ENCODE data around the gene CYP11A1. TPM values are rescaled to one million over a fixed set of nuclear protein-coding genes. Genes with fewer than 3 reads are reported as not detected.

CYP11A1 gene
- total and polyA plus RNA-seq, 4 donors: 0.15 to 0.97 (median 0.69) TPM

DNA sequence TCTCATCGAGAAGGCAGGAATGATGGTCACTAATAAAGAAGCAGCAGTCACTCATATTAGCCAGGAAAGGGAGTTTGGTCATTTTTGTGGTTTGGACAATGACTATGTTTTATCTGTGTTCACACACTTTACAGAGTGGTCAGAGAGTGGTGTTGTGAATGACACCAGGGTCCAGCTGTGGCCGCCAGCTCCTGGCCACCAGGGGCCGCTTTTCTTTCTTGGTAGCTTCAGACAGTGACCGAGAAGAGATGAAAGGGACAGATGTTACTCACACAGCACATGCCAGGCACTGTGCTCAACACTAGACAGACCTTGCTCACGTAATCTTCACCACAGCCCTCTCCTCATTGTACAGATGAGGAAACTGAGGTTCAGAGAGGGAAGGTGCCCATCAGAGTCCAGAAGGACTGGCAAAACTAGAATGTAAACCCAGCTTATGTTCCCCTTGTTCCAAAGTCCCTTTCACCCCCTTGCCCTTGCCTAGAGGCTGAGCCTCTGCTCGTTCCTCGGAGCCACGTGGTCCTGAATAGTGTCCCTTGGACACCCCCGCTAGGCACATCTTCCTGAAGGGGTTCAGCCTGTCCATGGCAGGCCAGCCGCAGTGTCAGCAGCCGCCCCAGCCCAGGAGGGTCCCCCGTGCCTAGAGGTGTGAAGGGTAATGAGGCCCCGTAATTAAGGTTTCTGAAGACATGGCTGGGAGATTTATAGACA is 55.6 kb downstream of the CYP11A1 start:
- H3K4me3 ChIP-seq: no peak overlapping the region
- peaks cover 0 to 3% (median 2%) of the 10 kb centered on the region in 3 donors for H3K27me3 ChIP-seq (ENCODE audit: control insufficient read depth in 3 of 3, insufficient read depth in 3 of 3, low read length in 2 of 3)
- peaks cover 0 to 23% (median 4%) of the 10 kb centered on the region in 5 donors for H3K4me1 ChIP-seq (ENCODE audit: control insufficient read depth in 5 of 5, insufficient read depth in 5 of 5, low read length in 5 of 5)
- ATAC-seq (ENCODE audit: insufficient read depth, low FRiP score) (no peak), DNase-seq (no peak)
- no peaks in the 10 kb centered on the region for H3K9me3 ChIP-seq (ENCODE audit: control insufficient read depth in 4 of 4, insufficient read depth in 3 of 4, low read length in 3 of 4)
- WGBS, 2 donors: 68 to 81% methylated on average over 13 of the region's 13 CpGs
- no peaks in the 10 kb centered on the region for H3K36me3 ChIP-seq (ENCODE audit: control insufficient read depth in 4 of 4, insufficient read depth in 4 of 4, low read length in 4 of 4)
- H3K9ac ChIP-seq (ENCODE audit: insufficient read depth in 1 of 2, low read length in 2 of 2): no peak overlapping the region
- TF ChIP-seq, protein P1, sequence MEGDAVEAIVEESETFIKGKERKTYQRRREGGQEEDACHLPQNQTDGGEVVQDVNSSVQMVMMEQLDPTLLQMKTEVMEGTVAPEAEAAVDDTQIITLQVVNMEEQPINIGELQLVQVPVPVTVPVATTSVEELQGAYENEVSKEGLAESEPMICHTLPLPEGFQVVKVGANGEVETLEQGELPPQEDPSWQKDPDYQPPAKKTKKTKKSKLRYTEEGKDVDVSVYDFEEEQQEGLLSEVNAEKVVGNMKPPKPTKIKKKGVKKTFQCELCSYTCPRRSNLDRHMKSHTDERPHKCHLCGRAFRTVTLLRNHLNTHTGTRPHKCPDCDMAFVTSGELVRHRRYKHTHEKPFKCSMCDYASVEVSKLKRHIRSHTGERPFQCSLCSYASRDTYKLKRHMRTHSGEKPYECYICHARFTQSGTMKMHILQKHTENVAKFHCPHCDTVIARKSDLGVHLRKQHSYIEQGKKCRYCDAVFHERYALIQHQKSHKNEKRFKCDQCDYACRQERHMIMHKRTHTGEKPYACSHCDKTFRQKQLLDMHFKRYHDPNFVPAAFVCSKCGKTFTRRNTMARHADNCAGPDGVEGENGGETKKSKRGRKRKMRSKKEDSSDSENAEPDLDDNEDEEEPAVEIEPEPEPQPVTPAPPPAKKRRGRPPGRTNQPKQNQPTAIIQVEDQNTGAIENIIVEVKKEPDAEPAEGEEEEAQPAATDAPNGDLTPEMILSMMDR (IDR thresholded peaks at IDR 0.05; ENCODE audit: control extremely low read depth, extremely low read depth): no peak
- H3K27ac ChIP-seq (ENCODE audit: low read depth in 1 of 2, low read length in 1 of 2): no peak overlapping the region

DNA sequence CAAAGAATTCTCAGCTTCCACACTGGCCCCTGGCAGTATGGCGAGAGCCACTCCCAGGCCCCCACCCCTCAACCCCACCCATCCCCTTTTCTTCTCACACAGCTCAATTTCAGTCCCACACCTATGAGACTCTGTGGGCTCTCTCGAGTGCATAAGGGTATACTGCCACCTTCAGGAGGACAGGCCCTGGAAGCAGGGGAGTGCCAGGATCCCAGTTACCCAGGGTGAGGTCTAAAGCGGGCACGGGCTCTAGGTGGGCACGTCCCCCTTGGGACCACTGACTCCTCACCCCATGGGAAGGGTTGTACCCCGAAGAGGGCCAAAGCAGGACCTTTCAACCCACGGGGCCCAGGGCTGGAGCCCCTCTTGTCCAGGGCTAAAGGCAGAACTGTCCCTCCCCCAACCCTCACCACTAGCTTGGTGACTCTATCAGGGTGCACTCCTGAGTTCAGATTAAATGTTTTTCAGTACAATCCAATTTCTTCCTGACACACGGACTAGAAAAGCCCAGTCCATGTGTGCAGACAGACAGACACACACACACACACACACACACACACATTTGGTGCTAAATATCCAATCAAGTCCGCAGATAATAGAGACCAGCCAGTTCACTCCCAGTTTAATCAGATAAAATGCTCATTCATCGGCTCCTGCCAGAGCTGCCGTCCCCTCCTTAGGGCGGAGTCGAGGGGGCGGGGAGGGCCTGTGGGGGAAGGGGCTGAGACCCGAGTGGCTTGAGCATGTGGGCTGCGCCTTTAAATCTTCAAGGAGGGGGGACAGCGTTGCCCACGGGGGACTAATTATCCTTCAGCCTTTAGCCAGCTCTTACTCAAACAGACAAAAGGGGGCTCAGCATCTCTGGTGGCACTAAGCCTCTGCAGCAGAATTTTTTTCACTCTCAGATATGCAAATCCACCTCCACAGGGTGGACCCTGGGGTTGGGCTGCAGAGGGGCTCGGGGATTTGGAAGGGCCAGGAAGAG is 59.3 kb downstream of the CYP11A1 start:
- TF ChIP-seq, protein P1 (IDR thresholded peaks at IDR 0.05; ENCODE audit: control extremely low read depth, extremely low read depth): peak; percentile 17
- Histone ChIP-seq H3K9me3 (ENCODE audit: control insufficient read depth in 4 of 4, insufficient read depth in 3 of 4, low read length in 3 of 4) (no peaks in the 10 kb centered on the region), H3K36me3 (ENCODE audit: control insufficient read depth in 4 of 4, insufficient read depth in 4 of 4, low read length in 4 of 4) (no peaks in the 10 kb centered on the region), H3K27me3 (ENCODE audit: control insufficient read depth in 3 of 3, insufficient read depth in 3 of 3, low read length in 2 of 3) (peaks cover 3 to 11% (median 5%) of the 10 kb centered on the region in 3 donors), H3K9ac (ENCODE audit: insufficient read depth in 1 of 2, low read length in 2 of 2) (no peak overlapping the region), H3K4me3 (no peak overlapping the region), H3K27ac (ENCODE audit: low read depth in 1 of 2, low read length in 1 of 2) (no peak overlapping the region), H3K4me1 (ENCODE audit: control insufficient read depth in 5 of 5, insufficient read depth in 5 of 5, low read length in 5 of 5) (peaks cover 0 to 24% (median 4%) of the 10 kb centered on the region in 5 donors)
- DNase-seq: peak; percentile 55 to 76 (median 72)
- WGBS, 2 donors: 17 to 27% methylated on average over 19 of the region's 19 CpGs
- ATAC-seq (ENCODE audit: insufficient read depth, low FRiP score): no peak

DNA sequence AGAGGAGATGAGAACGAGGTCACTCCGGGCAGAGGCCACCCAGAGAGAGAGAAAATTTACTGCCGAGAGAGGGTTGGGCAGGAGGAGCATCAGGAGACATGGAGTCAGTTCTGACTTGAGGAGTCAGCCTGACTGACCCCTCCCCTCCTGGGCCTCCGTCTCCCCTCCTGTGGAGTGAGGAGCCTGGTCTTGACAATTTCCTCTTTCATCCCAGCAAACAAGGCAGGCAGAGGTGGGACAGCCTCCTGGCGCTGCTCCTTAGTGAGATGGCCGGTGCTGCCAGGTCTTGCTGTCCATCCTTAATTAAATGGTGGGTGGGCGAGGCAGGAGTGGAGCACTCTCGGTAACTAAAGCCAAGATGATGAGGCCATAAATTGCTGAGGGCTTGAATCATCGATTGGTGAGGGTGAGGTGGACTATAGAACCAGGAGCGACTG is 60.6 kb downstream of the CYP11A1 start:
- Histone ChIP-seq H3K4me1 (ENCODE audit: control insufficient read depth in 5 of 5, insufficient read depth in 5 of 5, low read length in 5 of 5) (peaks cover 0 to 28% (median 4%) of the 10 kb centered on the region in 5 donors), H3K9ac (ENCODE audit: insufficient read depth in 1 of 2, low read length in 2 of 2) (no peak overlapping the region), H3K36me3 (ENCODE audit: control insufficient read depth in 4 of 4, insufficient read depth in 4 of 4, low read length in 4 of 4) (no peaks in the 10 kb centered on the region), H3K9me3 (ENCODE audit: control insufficient read depth in 4 of 4, insufficient read depth in 3 of 4, low read length in 3 of 4) (peaks cover 0 to 3% (median 0%) of the 10 kb centered on the region in 4 donors), H3K4me3 (no peak overlapping the region), H3K27ac (ENCODE audit: low read depth in 1 of 2, low read length in 1 of 2) (no peak overlapping the region), H3K27me3 (ENCODE audit: control insufficient read depth in 3 of 3, insufficient read depth in 3 of 3, low read length in 2 of 3) (peaks cover 3 to 13% (median 11%) of the 10 kb centered on the region in 3 donors)
- ATAC-seq (ENCODE audit: insufficient read depth, low FRiP score) (no peak), DNase-seq (no peak)
- TF ChIP-seq, protein P1 (IDR thresholded peaks at IDR 0.05; ENCODE audit: control extremely low read depth, extremely low read depth): no peak
- WGBS, 2 donors: 60 to 67% methylated on average over 10 of the region's 10 CpGs
